K562 (cell line): Measurements from ENCODE around the gene DIAPH1. TPM values are rescaled to one million over a fixed set of nuclear protein-coding genes. Genes with fewer than 3 reads are reported as not detected.

Experiments
- BACH1 ChIP-seq: fragments of 200-800 bp; sonication (Bioruptor generic); IDR thresholded peaks from 2 replicates; pipeline ENCODE4 v1.6.1; 2016; ENCODE audit warnings: missing genetic modification characterization, missing compliant biosample characterization
- EP300 ChIP-seq: IDR thresholded peaks from 2 replicates; pipeline ENCODE4 v1.6.1; 2012; ENCODE audit warnings: low read length, improper control_type of control experiment
- KAT2B ChIP-seq: IDR thresholded peaks from one replicate; pipeline ENCODE4 v1.6.1; 2012; ENCODE audit warnings: low read depth, mild to moderate bottlenecking, control low read depth, inconsistent platforms, low read length, moderate library complexity
- KLF6 ChIP-seq: fragments of 250-450 bp; sonication (Bioruptor Pico); IDR thresholded peaks from 2 replicates; pipeline ENCODE4 v1.4.0; 2020; ENCODE audit warnings: mild to moderate bottlenecking, moderate library complexity, borderline replicate concordance
- NONO ChIP-seq, 2 experiments: fragments of 200-400 bp in 1 of 2; fragments of 450-650 bp in 1 of 2; formaldehyde crosslinking in 1 of 2; IDR thresholded peaks; 2 replicates each; pipeline ENCODE4 v1.6.1; 2017; ENCODE audit warnings: low read depth in 2 of 2, mild to moderate bottlenecking in 2 of 2, moderate library complexity in 2 of 2, low read length in 1 of 2
- NR2C2 ChIP-seq, 2 experiments: fragments of 200-800 bp in 1 of 2; sonication (Bioruptor generic) in 1 of 2; sonication (generic) in 1 of 2; formaldehyde crosslinking in 1 of 2; IDR thresholded peaks; 2 replicates each; pipeline versions ENCODE4 v1.6.1 to v1.8.0; 2016 to 2022; ENCODE audit warnings: mild to moderate bottlenecking in 1 of 2, missing compliant biosample characterization in 1 of 2, missing genetic modification characterization in 1 of 2, missing genetic modification reagents in 1 of 2
- PTRF ChIP-seq: fragments of 450-650 bp; IDR thresholded peaks from 2 replicates; pipeline ENCODE4 v1.6.1; 2016; ENCODE audit warnings: mild to moderate bottlenecking, missing genetic modification characterization, missing compliant biosample characterization
- RHOXF2B ChIP-seq: fragments of 250-450 bp; sonication (Bioruptor Pico); conservative IDR thresholded peaks from 2 replicates; pipeline ENCODE4 v1.5.1; 2021
- SMARCE1 ChIP-seq: fragments of 450-650 bp; IDR thresholded peaks from 2 replicates; pipeline ENCODE4 v1.7.1; 2016; ENCODE audit warnings: mild to moderate bottlenecking
- STAT5B ChIP-seq: fragments of 250-450 bp; sonication (Bioruptor Pico); IDR thresholded peaks from 2 replicates; pipeline ENCODE4 v1.8.0; 2021; ENCODE audit warnings: mild to moderate bottlenecking, inconsistent platforms
- TEAD1 ChIP-seq, 2 experiments: fragments of 450-650 bp in 1 of 2; sonication (generic) in 1 of 2; formaldehyde crosslinking; IDR thresholded peaks; 2 replicates each; pipeline versions ENCODE4 v1.4.0 to v1.8.0; 2020 to 2022; ENCODE audit warnings: mild to moderate bottlenecking in 2 of 2, missing genetic modification reagents in 1 of 2
- ZBED1 ChIP-seq: IDR thresholded peaks from 2 replicates; pipeline ENCODE4 v1.6.1; 2014
- ZNF184 ChIP-seq: sonication (generic); formaldehyde crosslinking; IDR thresholded peaks from 2 replicates; pipeline ENCODE4 v1.5.0; 2020; ENCODE audit warnings: missing genetic modification reagents
- ZNF766 ChIP-seq: fragments of 200-800 bp; sonication (Bioruptor generic); conservative IDR thresholded peaks from 2 replicates; pipeline ENCODE4 v1.6.1; 2016; ENCODE audit warnings: missing genetic modification characterization, missing compliant biosample characterization
- ZSCAN32 ChIP-seq: fragments of 450-650 bp; formaldehyde crosslinking; IDR thresholded peaks from 2 replicates; pipeline ENCODE4 v1.4.0; 2020; ENCODE audit warnings: mild to moderate bottlenecking, moderate library complexity
- polyA plus RNA-seq, 8 experiments: library from polyadenylated mRNA; depleted of rRNA in 4 of 8; stranded (reverse) in 5 of 8; unstranded in 3 of 8; fragments of >200 nt; fragmentation: Nextera tagmentation in 2 of 8; fragmentation: Illumina TruSeq in 1 of 8; extraction: Ambion mirVana in 2 of 8; extraction: Trizol in 1 of 8; gene quantifications; 2 replicates each; pipeline versions ENCODE4 v1.2.1 to v1.2.3, GENCODE V29; 2011 to 2014; ENCODE audit warnings: inconsistent platforms in 1 of 8, missing spikeins in 1 of 8
- total RNA-seq, 7 experiments: library from RNA; depleted of rRNA in 6 of 7; stranded (reverse); fragments of >200 nt in 6 of 7; fragmentation: Illumina TruSeq in 2 of 7; extraction: Trizol in 2 of 7; gene quantifications; 2 replicates each; pipeline versions ENCODE4 v1.2.1 to v1.2.3, GENCODE V29; 2011 to 2021; ENCODE audit warnings: low replicate concordance in 1 of 7
- TF ChIP-seq, protein P1 (sequence below): sonication (generic); formaldehyde crosslinking; IDR thresholded peaks from 2 replicates; pipeline ENCODE4 v1.8.0; 2022; ENCODE audit warnings: mild to moderate bottlenecking, missing genetic modification reagents
- TF ChIP-seq, protein P2 (sequence below): fragments of 450-650 bp; formaldehyde crosslinking; IDR thresholded peaks from 2 replicates; pipeline ENCODE4 v1.4.0; 2020; ENCODE audit warnings: mild to moderate bottlenecking, moderate library complexity
- TF ChIP-seq, protein P3 (sequence below): IDR thresholded peaks from 2 replicates; pipeline ENCODE4 v1.6.1; 2014; ENCODE audit warnings: antibody characterized with exemption
- TF ChIP-seq, protein P4 (sequence below): fragments of 450-650 bp; formaldehyde crosslinking; IDR thresholded peaks from 2 replicates; pipeline ENCODE4 v1.4.0; 2020; ENCODE audit warnings: mild to moderate bottlenecking, moderate library complexity
- TF ChIP-seq, protein P5 (sequence below): sonication (generic); IDR thresholded peaks from 2 replicates; pipeline ENCODE4 v1.6.1; 2016

DIAPH1 gene
- total and polyA plus RNA-seq, 9 of the 15 experiments (the other 6 are each of a cell fraction or from before 2014, with no cell fraction given): 60.8 to 328 (median 97.8) TPM

DNA sequence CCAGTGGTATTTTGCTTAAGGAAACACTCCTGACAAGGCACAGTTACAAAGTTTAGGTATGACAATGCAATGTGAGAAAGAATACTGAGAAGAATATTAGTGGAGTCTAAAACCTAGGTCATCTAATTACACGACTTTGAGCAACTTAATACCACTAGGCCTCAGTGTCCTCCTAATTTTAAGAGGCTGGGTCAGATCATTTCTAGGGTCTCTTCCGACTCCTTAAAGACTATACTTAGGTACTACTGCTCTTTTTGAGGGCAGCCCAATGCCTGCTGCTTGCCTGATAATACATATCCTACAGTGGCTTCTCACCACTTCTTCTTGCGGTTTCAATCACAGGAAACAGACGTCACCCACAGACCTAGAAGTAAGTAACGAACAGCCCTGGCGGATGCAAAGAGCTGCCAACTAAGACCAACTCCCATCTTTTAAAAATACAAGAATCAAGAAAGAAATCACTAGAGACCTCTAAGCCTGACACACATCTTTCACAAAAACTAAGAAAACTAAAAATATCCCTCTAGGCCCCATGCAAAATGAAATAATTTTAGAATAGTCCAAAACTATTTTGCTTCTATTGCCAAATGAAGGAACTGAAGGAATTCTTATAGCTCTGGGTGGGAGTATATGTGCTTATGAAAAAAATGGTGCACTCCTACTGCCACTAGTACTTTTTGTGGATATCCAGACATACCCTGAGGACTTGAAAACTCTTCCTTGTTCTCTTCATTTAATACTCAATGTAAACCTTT lies 13.1 kb downstream of the DIAPH1 start (continued):
- TF ChIP-seq, protein P1, sequence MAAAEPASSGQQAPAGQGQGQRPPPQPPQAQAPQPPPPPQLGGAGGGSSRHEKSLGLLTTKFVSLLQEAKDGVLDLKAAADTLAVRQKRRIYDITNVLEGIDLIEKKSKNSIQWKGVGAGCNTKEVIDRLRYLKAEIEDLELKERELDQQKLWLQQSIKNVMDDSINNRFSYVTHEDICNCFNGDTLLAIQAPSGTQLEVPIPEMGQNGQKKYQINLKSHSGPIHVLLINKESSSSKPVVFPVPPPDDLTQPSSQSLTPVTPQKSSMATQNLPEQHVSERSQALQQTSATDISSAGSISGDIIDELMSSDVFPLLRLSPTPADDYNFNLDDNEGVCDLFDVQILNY (CRISPR knock-in tag): no peak
- TF ChIP-seq, protein P2, sequence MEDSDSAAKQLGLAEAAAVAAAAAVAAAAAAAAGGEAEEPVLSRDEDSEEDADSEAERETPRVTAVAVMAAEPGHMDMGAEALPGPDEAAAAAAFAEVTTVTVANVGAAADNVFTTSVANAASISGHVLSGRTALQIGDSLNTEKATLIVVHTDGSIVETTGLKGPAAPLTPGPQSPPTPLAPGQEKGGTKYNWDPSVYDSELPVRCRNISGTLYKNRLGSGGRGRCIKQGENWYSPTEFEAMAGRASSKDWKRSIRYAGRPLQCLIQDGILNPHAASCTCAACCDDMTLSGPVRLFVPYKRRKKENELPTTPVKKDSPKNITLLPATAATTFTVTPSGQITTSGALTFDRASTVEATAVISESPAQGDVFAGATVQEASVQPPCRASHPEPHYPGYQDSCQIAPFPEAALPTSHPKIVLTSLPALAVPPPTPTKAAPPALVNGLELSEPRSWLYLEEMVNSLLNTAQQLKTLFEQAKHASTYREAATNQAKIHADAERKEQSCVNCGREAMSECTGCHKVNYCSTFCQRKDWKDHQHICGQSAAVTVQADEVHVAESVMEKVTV (CRISPR knock-in tag): peak; percentile 17; the same call in 1 of the 2 replicates
- TF ChIP-seq NR2C2 (CRISPR knock-in tag; IDR thresholded peaks at IDR 0.05): no peak
- TF ChIP-seq NR2C2 (tag; IDR thresholded peaks at IDR 0.05): peak; percentile 30; the same call in 1 of the 2 replicates
- TF ChIP-seq, protein P3, sequence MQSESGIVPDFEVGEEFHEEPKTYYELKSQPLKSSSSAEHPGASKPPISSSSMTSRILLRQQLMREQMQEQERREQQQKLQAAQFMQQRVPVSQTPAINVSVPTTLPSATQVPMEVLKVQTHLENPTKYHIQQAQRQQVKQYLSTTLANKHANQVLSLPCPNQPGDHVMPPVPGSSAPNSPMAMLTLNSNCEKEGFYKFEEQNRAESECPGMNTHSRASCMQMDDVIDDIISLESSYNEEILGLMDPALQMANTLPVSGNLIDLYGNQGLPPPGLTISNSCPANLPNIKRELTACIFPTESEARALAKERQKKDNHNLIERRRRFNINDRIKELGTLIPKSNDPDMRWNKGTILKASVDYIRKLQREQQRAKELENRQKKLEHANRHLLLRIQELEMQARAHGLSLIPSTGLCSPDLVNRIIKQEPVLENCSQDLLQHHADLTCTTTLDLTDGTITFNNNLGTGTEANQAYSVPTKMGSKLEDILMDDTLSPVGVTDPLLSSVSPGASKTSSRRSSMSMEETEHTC: peak; percentile 44; the same call in 1 of the 2 replicates
- no peak for TF ChIP-seq ZNF184
- TF ChIP-seq, protein P4, sequence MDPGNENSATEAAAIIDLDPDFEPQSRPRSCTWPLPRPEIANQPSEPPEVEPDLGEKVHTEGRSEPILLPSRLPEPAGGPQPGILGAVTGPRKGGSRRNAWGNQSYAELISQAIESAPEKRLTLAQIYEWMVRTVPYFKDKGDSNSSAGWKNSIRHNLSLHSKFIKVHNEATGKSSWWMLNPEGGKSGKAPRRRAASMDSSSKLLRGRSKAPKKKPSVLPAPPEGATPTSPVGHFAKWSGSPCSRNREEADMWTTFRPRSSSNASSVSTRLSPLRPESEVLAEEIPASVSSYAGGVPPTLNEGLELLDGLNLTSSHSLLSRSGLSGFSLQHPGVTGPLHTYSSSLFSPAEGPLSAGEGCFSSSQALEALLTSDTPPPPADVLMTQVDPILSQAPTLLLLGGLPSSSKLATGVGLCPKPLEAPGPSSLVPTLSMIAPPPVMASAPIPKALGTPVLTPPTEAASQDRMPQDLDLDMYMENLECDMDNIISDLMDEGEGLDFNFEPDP (CRISPR knock-in tag): no peak
- peak; percentile 85 for TF ChIP-seq BACH1 (tag)
- TF ChIP-seq KLF6 (CRISPR knock-in tag): no peak
- peak; percentile 98 for TF ChIP-seq EP300
- no peak for TF ChIP-seq STAT5B
- TF ChIP-seq NONO (IDR thresholded peaks at IDR 0.05; ENCODE audit: low read depth in 2 of 2, low read length in 1 of 2): no peak
- peak; percentile 81; the same call in 1 of the 2 replicates for TF ChIP-seq ZBED1
- TF ChIP-seq PTRF: no peak
- TF ChIP-seq, protein P5, sequence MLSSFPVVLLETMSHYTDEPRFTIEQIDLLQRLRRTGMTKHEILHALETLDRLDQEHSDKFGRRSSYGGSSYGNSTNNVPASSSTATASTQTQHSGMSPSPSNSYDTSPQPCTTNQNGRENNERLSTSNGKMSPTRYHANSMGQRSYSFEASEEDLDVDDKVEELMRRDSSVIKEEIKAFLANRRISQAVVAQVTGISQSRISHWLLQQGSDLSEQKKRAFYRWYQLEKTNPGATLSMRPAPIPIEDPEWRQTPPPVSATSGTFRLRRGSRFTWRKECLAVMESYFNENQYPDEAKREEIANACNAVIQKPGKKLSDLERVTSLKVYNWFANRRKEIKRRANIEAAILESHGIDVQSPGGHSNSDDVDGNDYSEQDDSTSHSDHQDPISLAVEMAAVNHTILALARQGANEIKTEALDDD: peak; percentile 58
- TF ChIP-seq ZSCAN32 (CRISPR knock-in tag): peak; percentile 69
- peak in 1 of 2 experiments; percentile 67; a peak in 1 of 4 replicates for TF ChIP-seq TEAD1 (CRISPR knock-in tag; IDR thresholded peaks at IDR 0.05)
- peak; percentile 54 for TF ChIP-seq ZNF766
- no peak for TF ChIP-seq KAT2B
- TF ChIP-seq SMARCE1: peak; percentile 96
- no peak for TF ChIP-seq RHOXF2B (CRISPR knock-in tag)
